Mucosa of rectum (tissue), 2 donors: ENCODE results near the gene KLF16.

ENCODE experiments used
- H3K27ac ChIP-seq, 2 donors: one replicate each; pipeline ENCODE4 v1.7.0; 2013; ENCODE audit warnings: inconsistent platforms in 2 of 2, low read depth in 2 of 2, low read length in 2 of 2
- H3K27me3 ChIP-seq, 2 donors: one replicate each; pipeline ENCODE4 v1.7.0; 2013; ENCODE audit warnings: low read length in 2 of 2; ENCODE audit not compliant: control insufficient read depth in 2 of 2, insufficient read depth in 2 of 2
- H3K36me3 ChIP-seq, 2 donors: one replicate each; pipeline ENCODE4 v1.7.0; 2013; ENCODE audit warnings: low read length in 2 of 2; ENCODE audit not compliant: control insufficient read depth in 2 of 2, insufficient read depth in 2 of 2
- H3K4me1 ChIP-seq, 2 donors: one replicate each; pipeline ENCODE4 v1.7.0; 2013; ENCODE audit warnings: low read length in 2 of 2, mild to moderate bottlenecking in 1 of 2; ENCODE audit not compliant: control insufficient read depth in 2 of 2, insufficient read depth in 2 of 2
- H3K4me3 ChIP-seq, 2 donors: one replicate each; pipeline ENCODE4 v1.7.0; 2013; ENCODE audit warnings: low read length in 2 of 2
- H3K9ac ChIP-seq, 2 donors: one replicate each; pipeline ENCODE4 v1.7.0; 2013; ENCODE audit warnings: low read length in 2 of 2, low read depth in 1 of 2, mild to moderate bottlenecking in 1 of 2
- H3K9me3 ChIP-seq, 2 donors: one replicate each; pipeline ENCODE4 v1.7.0; 2013; ENCODE audit warnings: low read length in 2 of 2; ENCODE audit not compliant: control insufficient read depth in 2 of 2
- donor health status: healthy.
- donor health status: Normal muscosa, but diverticular disease.

Gene KLF16

GRCh38 chr19:1807030-1807694, 56.2 kb downstream of the KLF16 start:
- Histone ChIP-seq H3K9me3 (no peaks in the 10 kb centered on the region), H3K27me3 (no peaks in the 10 kb centered on the region), H3K4me1 (peaks cover 3 to 6% of the 10 kb centered on the region in 2 donors), H3K9ac (no peak overlapping the region), H3K27ac (no peak overlapping the region), H3K4me3 (no peak overlapping the region), H3K36me3 (no peaks in the 10 kb centered on the region)

GRCh38 chr19:1806184-1807029, 57.0 kb downstream of the KLF16 start:
- Histone ChIP-seq H3K27me3 (no peaks in the 10 kb centered on the region), H3K9ac (no peak overlapping the region), H3K36me3 (no peaks in the 10 kb centered on the region), H3K9me3 (no peaks in the 10 kb centered on the region), H3K4me1 (peaks cover 0 to 1% of the 10 kb centered on the region in 2 donors), H3K4me3 (no peak overlapping the region), H3K27ac (no peak overlapping the region)

GRCh38 chr19:1805401-1806183, 57.8 kb downstream of the KLF16 start:
- H3K4me3 ChIP-seq: no peak overlapping the region
- H3K36me3 ChIP-seq: no peaks in the 10 kb centered on the region
- no peak overlapping the region for H3K27ac ChIP-seq
- H3K27me3 ChIP-seq: no peaks in the 10 kb centered on the region
- no peaks in the 10 kb centered on the region for H3K9me3 ChIP-seq
- no peak overlapping the region for H3K9ac ChIP-seq
- H3K4me1 ChIP-seq: no peaks in the 10 kb centered on the region

- Histone ChIP-seq H3K36me3 (no peaks in the 10 kb centered on the region), H3K9ac (no peak overlapping the region), H3K9me3 (no peaks in the 10 kb centered on the region), H3K4me1 (no peaks in the 10 kb centered on the region), H3K27ac (no peak overlapping the region), H3K4me3 (no peak overlapping the region), H3K27me3 (no peaks in the 10 kb centered on the region)
Observed at GRCh38 chr19:1804858-1805257, 58.5 kb downstream of the KLF16 start.
